ENCODE data around the gene TET2. TPM values are rescaled to one million over a fixed set of nuclear protein-coding genes. Genes with fewer than 3 reads are reported as not detected.
A peak's percentile ranks its signal among the peaks of the same experiment; 100 is the strongest.

The TET2 gene
- total RNA-seq (10 to 100 TPM; 41.1 to 53.2 TPM), total RNA-seq (57.7 to 78.2 reads per million in 2 donors)

DNA sequence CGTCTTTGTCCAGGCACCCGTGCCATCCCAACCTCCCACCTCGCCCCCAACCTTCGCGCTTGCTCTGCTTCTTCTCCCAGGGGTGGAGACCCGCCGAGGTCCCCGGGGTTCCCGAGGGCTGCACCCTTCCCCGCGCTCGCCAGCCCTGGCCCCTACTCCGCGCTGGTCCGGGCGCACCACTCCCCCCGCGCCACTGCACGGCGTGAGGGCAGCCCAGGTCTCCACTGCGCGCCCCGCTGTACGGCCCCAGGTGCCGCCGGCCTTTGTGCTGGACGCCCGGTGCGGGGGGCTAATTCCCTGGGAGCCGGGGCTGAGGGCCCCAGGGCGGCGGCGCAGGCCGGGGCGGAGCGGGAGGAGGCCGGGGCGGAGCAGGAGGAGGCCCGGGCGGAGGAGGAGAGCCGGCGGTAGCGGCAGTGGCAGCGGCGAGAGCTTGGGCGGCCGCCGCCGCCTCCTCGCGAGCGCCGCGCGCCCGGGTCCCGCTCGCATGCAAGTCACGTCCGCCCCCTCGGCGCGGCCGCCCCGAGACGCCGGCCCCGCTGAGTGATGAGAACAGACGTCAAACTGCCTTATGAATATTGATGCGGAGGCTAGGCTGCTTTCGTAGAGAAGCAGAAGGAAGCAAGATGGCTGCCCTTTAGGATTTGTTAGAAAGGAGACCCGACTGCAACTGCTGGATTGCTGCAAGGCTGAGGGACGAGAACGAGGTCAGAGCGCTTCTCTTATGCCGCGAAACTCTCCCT, at the start of gene TET2:
TET2 (plus strand) TSS at position 601 of the 740 bp plus-strand sequence. CDS start 87,067 bp downstream, outside the sequence.
- peaks cover 8% of the 10 kb centered on the region for H3K36me3 Mint-ChIP-seq (ENCODE audit: low read depth)
- ATAC-seq, result peak; percentile 90
- H3K9me3 ChIP-seq (ENCODE audit: control insufficient read depth, low read length, poor library complexity, severe bottlenecking), result peaks cover 3% of the 10 kb centered on the region
- peak within 1 kb of the TSS; percentile 99 for H3K4me3 Mint-ChIP-seq
- H3K27ac Mint-ChIP-seq, result peak within 1 kb of the TSS; percentile 99
- H3K4me1 Mint-ChIP-seq, result peaks cover 39% of the 10 kb centered on the region
- peak; percentile 66 to 70 (median 66) for DNase-seq
- no peaks in the 10 kb centered on the region for H3K27me3 Mint-ChIP-seq

GRCh38 chr4:105102016-105102415, 44.7 kb upstream of the TET2 start:
- H3K9me3 ChIP-seq (ENCODE audit: control insufficient read depth, low read length, poor library complexity, severe bottlenecking), result no peaks in the 10 kb centered on the region
- H3K36me3 Mint-ChIP-seq (ENCODE audit: low read depth), result no peaks in the 10 kb centered on the region
- DNase-seq (no peak), ATAC-seq (no peak)
- H3K4me3 Mint-ChIP-seq, result no peak overlapping the region
- H3K27ac Mint-ChIP-seq, result no peak overlapping the region
- H3K4me1 Mint-ChIP-seq, result no peaks in the 10 kb centered on the region
- peaks cover 13% of the 10 kb centered on the region for H3K27me3 Mint-ChIP-seq

DNA sequence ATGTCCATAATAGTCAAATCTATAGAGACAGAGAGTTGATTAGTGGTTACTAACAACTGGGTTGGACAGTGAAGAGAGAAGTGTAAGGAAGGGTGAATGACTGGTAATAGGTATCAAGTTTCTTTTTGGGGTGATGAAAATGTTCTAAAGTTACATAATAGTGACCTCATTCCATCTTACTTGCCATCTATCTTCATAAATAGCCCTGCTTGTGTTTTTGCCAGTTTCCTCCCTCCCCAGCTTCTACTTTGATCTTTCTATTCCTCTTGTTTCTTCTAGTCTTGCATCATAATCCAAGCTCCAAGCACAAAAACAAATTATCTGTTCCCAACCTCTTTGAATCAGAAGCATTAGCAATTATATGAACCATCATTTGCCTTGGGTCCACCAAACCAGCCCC, 40.2 kb upstream of the TET2 start:
- no peak for ATAC-seq
- Mint-ChIP-seq H3K27ac (no peak overlapping the region), H3K4me3 (no peak overlapping the region), H3K4me1 (no peaks in the 10 kb centered on the region), H3K36me3 (ENCODE audit: low read depth) (no peaks in the 10 kb centered on the region), H3K27me3 (peaks cover 18% of the 10 kb centered on the region)
- H3K9me3 ChIP-seq (ENCODE audit: control insufficient read depth, low read length, poor library complexity, severe bottlenecking), result no peaks in the 10 kb centered on the region
- DNase-seq, result no peak

- no peaks in the 10 kb centered on the region for H3K36me3 Mint-ChIP-seq (ENCODE audit: low read depth)
Measured at GRCh38 chr4:105107095-105107856, 39.4 kb upstream of the TET2 start.

GRCh38 chr4:105108971-105109370, 37.7 kb upstream of the TET2 start:
- ATAC-seq (no peak), DNase-seq (no peak)
- peak overlapping the region; percentile 7 for H3K4me3 Mint-ChIP-seq
- H3K4me1 Mint-ChIP-seq, result no peaks in the 10 kb centered on the region
- H3K36me3 Mint-ChIP-seq (ENCODE audit: low read depth), result no peaks in the 10 kb centered on the region
- H3K9me3 ChIP-seq (ENCODE audit: control insufficient read depth, low read length, poor library complexity, severe bottlenecking), result no peaks in the 10 kb centered on the region
- H3K27me3 Mint-ChIP-seq, result peaks cover 25% of the 10 kb centered on the region
- H3K27ac Mint-ChIP-seq, result no peak overlapping the region

More at GRCh38 chr4:105107095-105107856, 39.4 kb upstream of the TET2 start:
- Mint-ChIP-seq H3K27me3 (peaks cover 21% of the 10 kb centered on the region), H3K4me3 (no peak overlapping the region), H3K4me1 (no peaks in the 10 kb centered on the region), H3K27ac (no peak overlapping the region)
- no peaks in the 10 kb centered on the region for H3K9me3 ChIP-seq (ENCODE audit: control insufficient read depth, low read length, poor library complexity, severe bottlenecking)
- no peak for ATAC-seq
- no peak for DNase-seq

- H3K4me3 Mint-ChIP-seq, result no peak overlapping the region
- no peaks in the 10 kb centered on the region for H3K4me1 Mint-ChIP-seq
- H3K36me3 Mint-ChIP-seq (ENCODE audit: low read depth), result no peaks in the 10 kb centered on the region
- no peaks in the 10 kb centered on the region for H3K9me3 ChIP-seq (ENCODE audit: control insufficient read depth, low read length, poor library complexity, severe bottlenecking)
- no peak for ATAC-seq
- DNase-seq, result no peak
- H3K27me3 Mint-ChIP-seq, result peaks cover 9% of the 10 kb centered on the region
- no peak overlapping the region for H3K27ac Mint-ChIP-seq
Measured at GRCh38 chr4:105112274-105112673, 34.4 kb upstream of the TET2 start.

- peaks cover 8% of the 10 kb centered on the region for H3K27me3 Mint-ChIP-seq
- no peak overlapping the region for H3K27ac Mint-ChIP-seq
- H3K9me3 ChIP-seq (ENCODE audit: control insufficient read depth, low read length, poor library complexity, severe bottlenecking), result no peaks in the 10 kb centered on the region
- no peak overlapping the region for H3K4me3 Mint-ChIP-seq
- ATAC-seq (no peak), DNase-seq (no peak)
- no peaks in the 10 kb centered on the region for H3K4me1 Mint-ChIP-seq
- no peaks in the 10 kb centered on the region for H3K36me3 Mint-ChIP-seq (ENCODE audit: low read depth)
Measured at GRCh38 chr4:105113800-105114199, 32.9 kb upstream of the TET2 start.

DNA sequence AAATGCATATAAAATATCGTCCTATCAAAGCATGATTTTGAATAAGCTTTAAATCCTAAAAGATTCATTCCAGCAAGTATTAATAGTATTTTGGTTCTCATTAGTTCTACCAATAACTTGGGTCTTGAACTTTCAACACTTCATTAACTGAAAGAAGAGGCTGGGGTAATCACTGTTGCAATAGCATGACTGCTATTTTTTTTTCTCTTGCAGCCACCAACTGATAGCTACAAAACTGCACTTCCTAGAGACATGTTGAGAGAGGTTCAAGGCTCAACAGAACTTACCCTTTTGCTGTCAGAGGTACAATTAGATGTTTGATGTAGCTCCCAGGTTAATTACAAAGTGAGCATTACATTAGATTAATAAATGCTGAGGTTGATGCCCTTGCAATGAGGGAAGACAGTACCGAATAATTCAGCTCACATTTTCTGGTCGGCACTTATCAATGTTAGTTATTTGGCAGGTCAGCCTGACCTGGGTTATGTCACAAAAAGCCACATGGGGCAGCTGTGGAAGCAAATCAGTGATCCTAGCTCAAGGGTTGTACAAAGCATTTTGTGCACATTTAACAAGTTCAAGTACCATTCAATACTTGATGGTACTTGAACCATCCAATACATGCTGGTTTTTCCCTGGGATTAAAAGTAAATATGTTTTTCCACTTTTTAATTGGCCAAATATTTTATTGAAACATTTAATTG, 29.9 kb upstream of the TET2 start:
- H3K4me1 Mint-ChIP-seq, result no peaks in the 10 kb centered on the region

DNA sequence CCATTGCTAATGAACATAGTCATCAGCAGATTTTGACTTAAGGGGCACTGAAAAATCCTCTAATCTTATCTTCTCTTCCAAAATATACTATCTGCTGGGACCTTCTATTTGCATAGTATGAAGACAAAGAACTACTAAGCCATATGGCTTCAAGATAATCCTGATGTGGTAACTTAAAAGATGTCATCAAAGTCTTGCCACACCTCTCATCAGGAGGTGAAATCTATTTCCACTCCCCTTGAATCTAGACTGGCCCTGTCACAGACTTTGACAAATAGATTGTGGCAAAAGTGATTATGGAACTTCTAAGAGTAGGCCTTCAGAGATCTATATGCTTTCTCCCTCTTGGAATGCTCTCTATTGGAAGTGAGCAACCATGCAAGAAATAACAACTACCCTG, 27.3 kb upstream of the TET2 start:
- Mint-ChIP-seq H3K4me3 (no peak overlapping the region), H3K4me1 (no peaks in the 10 kb centered on the region), H3K36me3 (ENCODE audit: low read depth) (peaks cover 3% of the 10 kb centered on the region), H3K27ac (no peak overlapping the region), H3K27me3 (peaks cover 12% of the 10 kb centered on the region)
- H3K9me3 ChIP-seq (ENCODE audit: control insufficient read depth, low read length, poor library complexity, severe bottlenecking), result no peaks in the 10 kb centered on the region
- DNase-seq (no peak), ATAC-seq (no peak)

More for the DNA sequence above, 29.9 kb upstream of the TET2 start:
- no peak overlapping the region for H3K27ac Mint-ChIP-seq
- DNase-seq (no peak), ATAC-seq (no peak)
- H3K4me3 Mint-ChIP-seq, result no peak overlapping the region
- peaks cover 15% of the 10 kb centered on the region for H3K27me3 Mint-ChIP-seq
- peaks cover 3% of the 10 kb centered on the region for H3K36me3 Mint-ChIP-seq (ENCODE audit: low read depth)
- no peaks in the 10 kb centered on the region for H3K9me3 ChIP-seq (ENCODE audit: control insufficient read depth, low read length, poor library complexity, severe bottlenecking)

- DNase-seq, result no peak
- H3K27me3 Mint-ChIP-seq, result peaks cover 12% of the 10 kb centered on the region
- no peaks in the 10 kb centered on the region for H3K9me3 ChIP-seq (ENCODE audit: control insufficient read depth, low read length, poor library complexity, severe bottlenecking)
- H3K27ac Mint-ChIP-seq, result no peak overlapping the region
- H3K36me3 Mint-ChIP-seq (ENCODE audit: low read depth), result peaks cover 3% of the 10 kb centered on the region
- no peaks in the 10 kb centered on the region for H3K4me1 Mint-ChIP-seq
- ATAC-seq, result no peak
- no peak overlapping the region for H3K4me3 Mint-ChIP-seq
Measured at GRCh38 chr4:105120626-105121025, 26.1 kb upstream of the TET2 start.

DNA sequence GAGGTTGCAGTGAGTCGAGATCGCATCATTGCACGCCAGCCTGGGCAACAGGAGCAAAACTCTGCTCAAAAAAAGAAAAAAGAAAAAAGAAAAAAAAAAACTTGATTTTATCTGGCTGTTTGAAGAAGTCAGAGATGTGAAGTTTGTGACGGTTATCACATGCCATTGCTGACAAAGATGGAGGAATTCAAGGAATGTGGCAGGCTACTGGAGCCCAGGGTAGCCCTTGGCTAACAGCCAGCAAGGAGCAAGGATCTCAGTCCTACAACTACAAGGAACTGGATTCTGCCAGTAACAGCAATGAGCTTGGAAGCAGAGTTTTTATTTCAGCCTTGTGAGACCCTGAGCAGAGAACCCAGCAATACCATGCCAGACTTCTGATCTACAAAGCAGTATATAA, 24.3 kb upstream of the TET2 start:
- Mint-ChIP-seq H3K4me3 (no peak overlapping the region), H3K27me3 (peaks cover 12% of the 10 kb centered on the region), H3K27ac (no peak overlapping the region), H3K4me1 (no peaks in the 10 kb centered on the region), H3K36me3 (ENCODE audit: low read depth) (peaks cover 3% of the 10 kb centered on the region)
- ATAC-seq, result no peak
- DNase-seq, result no peak
- H3K9me3 ChIP-seq (ENCODE audit: control insufficient read depth, low read length, poor library complexity, severe bottlenecking), result no peaks in the 10 kb centered on the region

GRCh38 chr4:105126311-105127169, 20.1 kb upstream of the TET2 start:
- H3K27ac Mint-ChIP-seq, result no peak overlapping the region
- no peaks in the 10 kb centered on the region for H3K36me3 Mint-ChIP-seq (ENCODE audit: low read depth)
- no peak overlapping the region for H3K4me3 Mint-ChIP-seq

GRCh38 chr4:105127170-105127445, 19.6 kb upstream of the TET2 start:
- H3K4me3 Mint-ChIP-seq, result no peak overlapping the region

More at GRCh38 chr4:105126311-105127169, 20.1 kb upstream of the TET2 start:
- H3K4me1 Mint-ChIP-seq, result no peaks in the 10 kb centered on the region
- no peak for DNase-seq
- no peak for ATAC-seq
- peaks cover under 1% of the 10 kb centered on the region for H3K27me3 Mint-ChIP-seq
- no peaks in the 10 kb centered on the region for H3K9me3 ChIP-seq (ENCODE audit: control insufficient read depth, low read length, poor library complexity, severe bottlenecking)

More at GRCh38 chr4:105127170-105127445, 19.6 kb upstream of the TET2 start:
- H3K9me3 ChIP-seq (ENCODE audit: control insufficient read depth, low read length, poor library complexity, severe bottlenecking), result no peaks in the 10 kb centered on the region
- Mint-ChIP-seq H3K4me1 (no peaks in the 10 kb centered on the region), H3K27me3 (no peaks in the 10 kb centered on the region), H3K36me3 (ENCODE audit: low read depth) (no peaks in the 10 kb centered on the region), H3K27ac (no peak overlapping the region)
- DNase-seq (no peak), ATAC-seq (no peak)

Data from T-helper 17 cell (primary cell).